GM12878 (cell line): ENCODE measurements around the gene NPDC1. TPM values are rescaled to one million over a fixed set of nuclear protein-coding genes. Genes with fewer than 3 reads are reported as not detected.

ENCODE experiments used
- ATAC-seq: fragments of 200-7000 bp; cut with Tn5 transposase; 3 replicates; pipeline ENCODE4 v1.9.1; 2020; ENCODE audit warnings: mild to moderate bottlenecking, moderate library complexity
- BruUV-seq: library from RNA; stranded (reverse); fragments of 400-500 nt; replicated peaks from 2 replicates; lab custom pipeline; 2021; lab: Mats Ljungman, UMichigan
- CTCF ChIA-PET: fragments of 300-600 bp; sonication (Branson Sonifier 250); formaldehyde crosslinking; extraction: SDS; loops from one replicate; lab custom pipeline; 2021; ENCODE audit warnings: inconsistent platforms; lab: Yijun Ruan, JAX
- POLR2A ChIA-PET: fragments of 350-600 bp; formaldehyde crosslinking; extraction: SDS; loops from one replicate; lab custom pipeline; 2021; ENCODE audit warnings: inconsistent platforms; lab: Charles Lee
- RAD21 ChIA-PET: fragments of 300-600 bp; sonication (Branson Sonifier 250); formaldehyde crosslinking; loops from one replicate; lab custom pipeline; 2023; ENCODE audit warnings: antibody characterized with exemption; ENCODE audit not compliant: unreplicated experiment; lab: Charles Lee
- SMC1A ChIA-PET: fragments of 300-600 bp; sonication (Branson Sonifier 250); formaldehyde crosslinking; loops from one replicate; lab custom pipeline; 2023; ENCODE audit not compliant: unreplicated experiment, uncharacterized antibody; lab: Charles Lee
- DNase-seq: peaks from one replicate; pipeline ENCODE4 v3.0.0-alpha.2; 2011; ENCODE audit warnings: low read depth, low spot score
- FAIRE-seq: peaks from 3 replicates; lab custom pipeline; 2011; peaks lifted over from hg19 to GRCh38; lab: Jason Lieb, UNC
- H2AFZ ChIP-seq: 2 replicates; pipeline ENCODE4 v1.6.0; 2011; ENCODE audit warnings: low read depth, low read length, control low read depth; ENCODE audit not compliant: control insufficient read depth
- H3K27ac ChIP-seq: 2 replicates; pipeline ENCODE4 v1.5.1; 2011; ENCODE audit warnings: control low read depth; ENCODE audit not compliant: control insufficient read depth, insufficient read depth
- H3K27me3 ChIP-seq, 2 experiments: replicated peaks in 1 of 2; 2 replicates each; pipeline versions ENCODE4 v1.6.0 to v1.6.1; 2011; ENCODE audit warnings: low read length in 1 of 2; ENCODE audit not compliant: control insufficient read depth in 2 of 2, insufficient read depth in 2 of 2
- H3K36me3 ChIP-seq, 2 experiments: 2 replicates each; pipeline ENCODE4 v1.5.1; 2011; ENCODE audit warnings: low read length in 1 of 2; ENCODE audit not compliant: control insufficient read depth in 2 of 2, insufficient read depth in 2 of 2
- H3K4me1 ChIP-seq: 2 replicates; pipeline ENCODE4 v1.6.1; 2011; ENCODE audit warnings: mild to moderate bottlenecking, low read length, moderate library complexity, mixed read lengths; ENCODE audit not compliant: control insufficient read depth, insufficient read depth
- H3K4me2 ChIP-seq: 2 replicates; pipeline ENCODE4 v1.6.0; 2011; ENCODE audit warnings: control low read depth; ENCODE audit not compliant: control insufficient read depth, insufficient read depth
- H3K4me3 ChIP-seq: fragments of 200-600 bp; sonication (generic); 2 replicates; pipeline ENCODE4 v1.5.1; 2016
- H3K79me2 ChIP-seq: 2 replicates; pipeline ENCODE4 v1.6.0; 2011; ENCODE audit warnings: low read length; ENCODE audit not compliant: control insufficient read depth, insufficient read depth
- H3K9ac ChIP-seq: 2 replicates; pipeline ENCODE4 v1.8.0; 2011; ENCODE audit warnings: low read length, control low read depth, mixed read lengths; ENCODE audit not compliant: control insufficient read depth, insufficient read depth
- H3K9me3 ChIP-seq: replicated peaks from 3 replicates; pipeline ENCODE4 v1.5.1; 2011; ENCODE audit warnings: mild to moderate bottlenecking, low read length; ENCODE audit not compliant: control insufficient read depth, insufficient read depth
- H4K20me1 ChIP-seq: 2 replicates; pipeline ENCODE4 v1.6.0; 2011; ENCODE audit not compliant: control insufficient read depth, insufficient read depth
- BHLHE40 ChIP-seq, 2 experiments: fragments of 450-650 bp in 1 of 2; IDR thresholded peaks; 2 replicates each; pipeline ENCODE4 v1.6.1; 2011 to 2017; ENCODE audit warnings: low read depth in 2 of 2, borderline replicate concordance in 1 of 2, improper control_type of control experiment in 1 of 2, low read length in 1 of 2, mild to moderate bottlenecking in 1 of 2
- ETV6 ChIP-seq, 2 experiments: fragments of 450-650 bp in 1 of 2; IDR thresholded peaks in 1 of 2; conservative IDR thresholded peaks in 1 of 2; 2 replicates each; pipeline ENCODE4 v1.6.1; 2014; ENCODE audit warnings: antibody characterized with exemption in 1 of 2, borderline replicate concordance in 1 of 2, low read depth in 1 of 2, mild to moderate bottlenecking in 1 of 2, moderate library complexity in 1 of 2
- FOS ChIP-seq: IDR thresholded peaks from 3 replicates; pipeline ENCODE4 v1.6.1; 2011; ENCODE audit warnings: borderline replicate concordance; ENCODE audit not compliant: insufficient read length; ENCODE audit errors: extremely low read depth
- HDGF ChIP-seq: fragments of 450-650 bp; IDR thresholded peaks from 2 replicates; pipeline ENCODE4 v1.6.1; 2016; ENCODE audit warnings: antibody characterized with exemption
- RCOR1 ChIP-seq: conservative IDR thresholded peaks from 2 replicates; pipeline ENCODE4 v1.6.1; 2012; ENCODE audit warnings: low read depth, low read length, improper control_type of control experiment
- SP1 ChIP-seq: IDR thresholded peaks from one replicate; pipeline ENCODE4 v1.6.1; 2011; ENCODE audit warnings: low read depth, low read length
- SREBF2 ChIP-seq: IDR thresholded peaks from 2 replicates; pipeline ENCODE4 v1.6.1; 2012; ENCODE audit warnings: mild to moderate bottlenecking, low read length
- ZNF384 ChIP-seq: IDR thresholded peaks from 2 replicates; pipeline ENCODE4 v1.6.1; 2012; ENCODE audit warnings: low read depth, mild to moderate bottlenecking, low read length, improper control_type of control experiment, borderline replicate concordance
- WGBS: methylation state at CpG from one replicate; pipeline ENCODE4 v1.1.6; 2016; ENCODE audit warnings: low lambda C conversion rate; ENCODE audit not compliant: insufficient replicate concordance, insufficient coverage; ENCODE audit errors: missing lambda C conversion rate; 5-methylcytosine and 5-hydroxymethylcytosine counted together
- in situ Hi-C: fragments of 300-500 bp; cut with MboI; formaldehyde crosslinking; loops from 9 replicates; pipeline ENCODE4 v1.14.3; 2018; ENCODE audit warnings: mixed read lengths
- intact Hi-C: fragments of 100-400 bp; cut with micrococcal nuclease; formaldehyde crosslinking; loops from one replicate; pipeline ENCODE4 v1.14.2; 2022; ENCODE audit not compliant: unreplicated experiment
- polyA plus RNA-seq, 11 experiments: library from polyadenylated mRNA; depleted of rRNA in 4 of 11; unstranded in 6 of 11; stranded (reverse) in 5 of 11; fragments of >200 nt; fragmentation: Nextera tagmentation in 4 of 11; fragmentation: Illumina TruSeq in 1 of 11; extraction: Ambion mirVana in 4 of 11; extraction: Trizol in 1 of 11; gene quantifications; 1 replicate in 1 of 11; 2 replicates in 10 of 11; pipeline versions ENCODE4 v1.2.1 to v1.2.3, GENCODE V29; 2011 to 2016; ENCODE audit warnings: inconsistent platforms in 2 of 11, missing spikeins in 2 of 11, low read depth in 1 of 11
- total RNA-seq, 4 experiments: library from RNA; depleted of rRNA in 3 of 4; stranded (reverse); fragments of >200 nt in 3 of 4; fragmentation: Illumina TruSeq in 1 of 4; extraction: Trizol in 1 of 4; gene quantifications; 2 replicates each; pipeline versions ENCODE4 v1.2.1 to v1.2.3, GENCODE V29; 2013 to 2021
- TF ChIP-seq, protein P1 (sequence below): fragments of 450-650 bp; IDR thresholded peaks from 2 replicates; pipeline ENCODE4 v1.6.1; 2017; ENCODE audit warnings: mild to moderate bottlenecking, moderate library complexity
- TF ChIP-seq, protein P2 (sequence below): fragments of 450-650 bp; formaldehyde crosslinking; IDR thresholded peaks from 2 replicates; pipeline ENCODE4 v1.4.0; 2020; ENCODE audit warnings: mild to moderate bottlenecking, moderate library complexity
- TF ChIP-seq, protein P3 (sequence below): fragments of 450-650 bp; IDR thresholded peaks from 2 replicates; pipeline ENCODE4 v1.6.1; 2016; ENCODE audit warnings: mild to moderate bottlenecking

Gene NPDC1
- total and polyA plus RNA-seq, 10 of the 15 experiments (the other 5 are each of a cell fraction or from before 2014, with no cell fraction given) = 0.04 to 1.7 (median 0.77) TPM; not detected in 2

- RAD21 ChIA-PET = interaction anchor here (1.0 to 1.1 kb wide), 3 partner anchors 12 to 22 kb away, joined by 3 to 4 read pairs (median 3); partner anchors contain the start of gene UAP1L1
- POLR2A ChIA-PET = interaction anchor here (0.5 to 0.7 kb wide), 2 partner anchors 14 to 17 kb away, joined by 3 to 4 read pairs; no protein-coding TSS in a partner anchor
- H3K4me3 ChIP-seq = no peak overlapping the region
- no peaks in the 10 kb centered on the region for H3K79me2 ChIP-seq
- no peak for ATAC-seq
- H4K20me1 ChIP-seq = no peaks in the 10 kb centered on the region
- FAIRE-seq = no peak
- SMC1A ChIA-PET = no interaction called here
- H3K9me3 ChIP-seq = no peaks in the 10 kb centered on the region
- DNase-seq = no peak
- in situ Hi-C loops = no loop called here
- H3K9ac ChIP-seq = no peak overlapping the region
- H3K4me2 ChIP-seq = no peak overlapping the region
- no peak overlapping the region for H3K27ac ChIP-seq
- H2AFZ ChIP-seq = no peak overlapping the region
- no TSS peak for BruUV-seq
- CTCF ChIA-PET = interaction anchor here (1.1 to 2.0 kb wide), 4 partner anchors 8 to 26 kb away, joined by 3 to 6 read pairs (median 5); no protein-coding TSS in a partner anchor
- WGBS = 60% methylated on average over 28 of the region's 28 CpGs
- intact Hi-C loops = no loop called here
- peaks cover 6 to 13% of the 10 kb centered on the region in 2 experiments; a peak in 3 of 4 replicates for H3K27me3 ChIP-seq
- H3K36me3 ChIP-seq = no peaks in the 10 kb centered on the region
- no peaks in the 10 kb centered on the region for H3K4me1 ChIP-seq
- TF ChIP-seq, protein P1, sequence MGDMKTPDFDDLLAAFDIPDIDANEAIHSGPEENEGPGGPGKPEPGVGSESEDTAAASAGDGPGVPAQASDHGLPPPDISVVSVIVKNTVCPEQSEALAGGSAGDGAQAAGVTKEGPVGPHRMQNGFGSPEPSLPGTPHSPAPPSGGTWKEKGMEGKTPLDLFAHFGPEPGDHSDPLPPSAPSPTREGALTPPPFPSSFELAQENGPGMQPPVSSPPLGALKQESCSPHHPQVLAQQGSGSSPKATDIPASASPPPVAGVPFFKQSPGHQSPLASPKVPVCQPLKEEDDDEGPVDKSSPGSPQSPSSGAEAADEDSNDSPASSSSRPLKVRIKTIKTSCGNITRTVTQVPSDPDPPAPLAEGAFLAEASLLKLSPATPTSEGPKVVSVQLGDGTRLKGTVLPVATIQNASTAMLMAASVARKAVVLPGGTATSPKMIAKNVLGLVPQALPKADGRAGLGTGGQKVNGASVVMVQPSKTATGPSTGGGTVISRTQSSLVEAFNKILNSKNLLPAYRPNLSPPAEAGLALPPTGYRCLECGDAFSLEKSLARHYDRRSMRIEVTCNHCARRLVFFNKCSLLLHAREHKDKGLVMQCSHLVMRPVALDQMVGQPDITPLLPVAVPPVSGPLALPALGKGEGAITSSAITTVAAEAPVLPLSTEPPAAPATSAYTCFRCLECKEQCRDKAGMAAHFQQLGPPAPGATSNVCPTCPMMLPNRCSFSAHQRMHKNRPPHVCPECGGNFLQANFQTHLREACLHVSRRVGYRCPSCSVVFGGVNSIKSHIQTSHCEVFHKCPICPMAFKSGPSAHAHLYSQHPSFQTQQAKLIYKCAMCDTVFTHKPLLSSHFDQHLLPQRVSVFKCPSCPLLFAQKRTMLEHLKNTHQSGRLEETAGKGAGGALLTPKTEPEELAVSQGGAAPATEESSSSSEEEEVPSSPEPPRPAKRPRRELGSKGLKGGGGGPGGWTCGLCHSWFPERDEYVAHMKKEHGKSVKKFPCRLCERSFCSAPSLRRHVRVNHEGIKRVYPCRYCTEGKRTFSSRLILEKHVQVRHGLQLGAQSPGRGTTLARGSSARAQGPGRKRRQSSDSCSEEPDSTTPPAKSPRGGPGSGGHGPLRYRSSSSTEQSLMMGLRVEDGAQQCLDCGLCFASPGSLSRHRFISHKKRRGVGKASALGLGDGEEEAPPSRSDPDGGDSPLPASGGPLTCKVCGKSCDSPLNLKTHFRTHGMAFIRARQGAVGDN = no peak
- TF ChIP-seq BHLHE40 (IDR thresholded peaks at IDR 0.05; ENCODE audit: borderline replicate concordance in 1 of 2, low read depth in 2 of 2, low read length in 1 of 2) (no peak), SP1 (no peak), SREBF2 (no peak), RCOR1 (no peak), ETV6 (conservative IDR thresholded peaks at IDR 0.05 in 1 of 2, IDR thresholded peaks at IDR 0.05 in 1 of 2; ENCODE audit: borderline replicate concordance in 1 of 2, low read depth in 1 of 2) (no peak), ZNF384 (no peak), FOS (no peak), HDGF (no peak)
- TF ChIP-seq, protein P2, sequence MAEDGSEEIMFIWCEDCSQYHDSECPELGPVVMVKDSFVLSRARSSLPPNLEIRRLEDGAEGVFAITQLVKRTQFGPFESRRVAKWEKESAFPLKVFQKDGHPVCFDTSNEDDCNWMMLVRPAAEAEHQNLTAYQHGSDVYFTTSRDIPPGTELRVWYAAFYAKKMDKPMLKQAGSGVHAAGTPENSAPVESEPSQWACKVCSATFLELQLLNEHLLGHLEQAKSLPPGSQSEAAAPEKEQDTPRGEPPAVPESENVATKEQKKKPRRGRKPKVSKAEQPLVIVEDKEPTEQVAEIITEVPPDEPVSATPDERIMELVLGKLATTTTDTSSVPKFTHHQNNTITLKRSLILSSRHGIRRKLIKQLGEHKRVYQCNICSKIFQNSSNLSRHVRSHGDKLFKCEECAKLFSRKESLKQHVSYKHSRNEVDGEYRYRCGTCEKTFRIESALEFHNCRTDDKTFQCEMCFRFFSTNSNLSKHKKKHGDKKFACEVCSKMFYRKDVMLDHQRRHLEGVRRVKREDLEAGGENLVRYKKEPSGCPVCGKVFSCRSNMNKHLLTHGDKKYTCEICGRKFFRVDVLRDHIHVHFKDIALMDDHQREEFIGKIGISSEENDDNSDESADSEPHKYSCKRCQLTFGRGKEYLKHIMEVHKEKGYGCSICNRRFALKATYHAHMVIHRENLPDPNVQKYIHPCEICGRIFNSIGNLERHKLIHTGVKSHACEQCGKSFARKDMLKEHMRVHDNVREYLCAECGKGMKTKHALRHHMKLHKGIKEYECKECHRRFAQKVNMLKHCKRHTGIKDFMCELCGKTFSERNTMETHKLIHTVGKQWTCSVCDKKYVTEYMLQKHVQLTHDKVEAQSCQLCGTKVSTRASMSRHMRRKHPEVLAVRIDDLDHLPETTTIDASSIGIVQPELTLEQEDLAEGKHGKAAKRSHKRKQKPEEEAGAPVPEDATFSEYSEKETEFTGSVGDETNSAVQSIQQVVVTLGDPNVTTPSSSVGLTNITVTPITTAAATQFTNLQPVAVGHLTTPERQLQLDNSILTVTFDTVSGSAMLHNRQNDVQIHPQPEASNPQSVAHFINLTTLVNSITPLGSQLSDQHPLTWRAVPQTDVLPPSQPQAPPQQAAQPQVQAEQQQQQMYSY (CRISPR knock-in tag) = no peak
- TF ChIP-seq, protein P3, sequence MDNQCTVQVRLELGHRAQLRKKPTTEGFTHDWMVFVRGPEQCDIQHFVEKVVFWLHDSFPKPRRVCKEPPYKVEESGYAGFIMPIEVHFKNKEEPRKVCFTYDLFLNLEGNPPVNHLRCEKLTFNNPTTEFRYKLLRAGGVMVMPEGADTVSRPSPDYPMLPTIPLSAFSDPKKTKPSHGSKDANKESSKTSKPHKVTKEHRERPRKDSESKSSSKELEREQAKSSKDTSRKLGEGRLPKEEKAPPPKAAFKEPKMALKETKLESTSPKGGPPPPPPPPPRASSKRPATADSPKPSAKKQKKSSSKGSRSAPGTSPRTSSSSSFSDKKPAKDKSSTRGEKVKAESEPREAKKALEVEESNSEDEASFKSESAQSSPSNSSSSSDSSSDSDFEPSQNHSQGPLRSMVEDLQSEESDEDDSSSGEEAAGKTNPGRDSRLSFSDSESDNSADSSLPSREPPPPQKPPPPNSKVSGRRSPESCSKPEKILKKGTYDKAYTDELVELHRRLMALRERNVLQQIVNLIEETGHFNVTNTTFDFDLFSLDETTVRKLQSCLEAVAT = no peak
These were observed 9.7 kb upstream of the NPDC1 start for GRCh38 chr9:137055385-137056364.
